HG03175 (cell line): ENCODE results near the gene FANCC.
A peak's percentile ranks its signal among the peaks of the same experiment; 100 is the strongest.
"Not testable (repeated sequence)": the region's sequence is repeated elsewhere in the genome, so short reads cannot be mapped to it uniquely, and the experiment has no call there.

Experiments
- ATAC-seq: cut with Tn5 transposase; IDR thresholded peaks from one replicate; pipeline ENCODE4 v1.9.1; 2021; ENCODE audit warnings: mild to moderate bottlenecking, moderate library complexity; ENCODE audit not compliant: unreplicated experiment

Gene FANCC

GRCh38 chr9:95284162-95285080, 33.1 kb downstream of the FANCC start:
- ATAC-seq = no peak

- no peak for ATAC-seq
Measured at GRCh38 chr9:95283673-95284072, 33.8 kb downstream of the FANCC start.

GRCh38 chr9:95282332-95282731, 35.2 kb downstream of the FANCC start:
- no peak for ATAC-seq

GRCh38 chr9:95280745-95281144, 36.8 kb downstream of the FANCC start:
- no peak for ATAC-seq

- no peak for ATAC-seq
Measured at GRCh38 chr9:95277509-95277908, 40.0 kb downstream of the FANCC start.

- no peak for ATAC-seq
Measured at GRCh38 chr9:95276395-95276954, 41.0 kb downstream of the FANCC start.

GRCh38 chr9:95274160-95274559, 43.3 kb downstream of the FANCC start:
- ATAC-seq = not testable (repeated sequence)

- ATAC-seq = no peak
Measured at GRCh38 chr9:95273369-95274022, 44.0 kb downstream of the FANCC start.

GRCh38 chr9:95272830-95273229, 44.7 kb downstream of the FANCC start:
- no peak for ATAC-seq

- no peak for ATAC-seq
Measured at GRCh38 chr9:95270790-95271189, 46.7 kb downstream of the FANCC start.

- not testable (repeated sequence) for ATAC-seq
Measured at GRCh38 chr9:95269803-95270773, 47.4 kb downstream of the FANCC start.

- ATAC-seq = no peak
Measured at GRCh38 chr9:95268681-95269080, 48.8 kb downstream of the FANCC start.

- ATAC-seq = peak; percentile 86
Measured at GRCh38 chr9:95266649-95267048, 50.9 kb downstream of the FANCC start.

GRCh38 chr9:95265960-95266359, 51.5 kb downstream of the FANCC start:
- ATAC-seq = no peak

- no peak for ATAC-seq
Measured at GRCh38 chr9:95264954-95265615, 52.4 kb downstream of the FANCC start.

GRCh38 chr9:95261890-95262289, 55.6 kb downstream of the FANCC start:
- ATAC-seq = no peak

- ATAC-seq = no peak
Measured at GRCh38 chr9:95250462-95251221, 66.9 kb downstream of the FANCC start.

GRCh38 chr9:95249986-95250385, 67.5 kb downstream of the FANCC start:
- ATAC-seq = no peak

GRCh38 chr9:95246547-95246946, 71.0 kb downstream of the FANCC start:
- ATAC-seq = no peak
